ENCODE measurements around the gene GID8. TPM values are rescaled to one million over a fixed set of nuclear protein-coding genes. Genes with fewer than 3 reads are reported as not detected.

The GID8 gene
- total RNA-seq, 4 donors from 2014 or later = 39.6 to 59.3 (median 44.2) TPM

DNA sequence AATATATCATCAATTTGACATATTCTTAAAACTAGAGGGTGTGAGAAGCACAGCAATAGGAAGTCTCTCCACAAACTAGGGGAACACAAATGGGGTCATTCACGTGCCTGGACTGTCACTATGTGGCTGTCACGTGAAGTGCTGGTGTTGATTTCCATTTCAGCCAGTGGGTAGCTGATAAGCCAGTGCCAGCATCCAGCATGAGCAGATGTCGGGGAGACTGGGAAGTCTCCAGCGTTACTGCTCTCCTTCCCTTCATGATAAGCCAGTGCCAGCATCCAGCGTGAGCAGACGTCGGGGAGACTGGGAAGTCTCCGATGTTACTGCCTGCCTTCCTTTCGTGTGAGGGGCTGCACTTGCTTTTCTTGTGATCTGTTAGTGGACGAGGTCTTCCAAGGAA, 9.0 kb downstream of the GID8 start:
- no peak for DNase-seq (ENCODE audit: low spot score in 2 of 2)
- H3K4me3 ChIP-seq (ENCODE audit: low read depth, poor library complexity, severe bottlenecking) = no peak overlapping the region
- TF ChIP-seq POLR2A (IDR thresholded peaks at IDR 0.05) = no peak
- TF ChIP-seq, protein P1, sequence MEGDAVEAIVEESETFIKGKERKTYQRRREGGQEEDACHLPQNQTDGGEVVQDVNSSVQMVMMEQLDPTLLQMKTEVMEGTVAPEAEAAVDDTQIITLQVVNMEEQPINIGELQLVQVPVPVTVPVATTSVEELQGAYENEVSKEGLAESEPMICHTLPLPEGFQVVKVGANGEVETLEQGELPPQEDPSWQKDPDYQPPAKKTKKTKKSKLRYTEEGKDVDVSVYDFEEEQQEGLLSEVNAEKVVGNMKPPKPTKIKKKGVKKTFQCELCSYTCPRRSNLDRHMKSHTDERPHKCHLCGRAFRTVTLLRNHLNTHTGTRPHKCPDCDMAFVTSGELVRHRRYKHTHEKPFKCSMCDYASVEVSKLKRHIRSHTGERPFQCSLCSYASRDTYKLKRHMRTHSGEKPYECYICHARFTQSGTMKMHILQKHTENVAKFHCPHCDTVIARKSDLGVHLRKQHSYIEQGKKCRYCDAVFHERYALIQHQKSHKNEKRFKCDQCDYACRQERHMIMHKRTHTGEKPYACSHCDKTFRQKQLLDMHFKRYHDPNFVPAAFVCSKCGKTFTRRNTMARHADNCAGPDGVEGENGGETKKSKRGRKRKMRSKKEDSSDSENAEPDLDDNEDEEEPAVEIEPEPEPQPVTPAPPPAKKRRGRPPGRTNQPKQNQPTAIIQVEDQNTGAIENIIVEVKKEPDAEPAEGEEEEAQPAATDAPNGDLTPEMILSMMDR (IDR thresholded peaks at IDR 0.05) = no peak
- 77 to 88% methylated on average over 10 of the region's 10 CpGs for WGBS, 2 donors
- intact Hi-C loops (cut with DNase I; ENCODE audit: low total_unique reads) = no loop called here

- no peak for DNase-seq (ENCODE audit: low spot score in 2 of 2)
- 91 to 92% methylated on average over 17 of the region's 17 CpGs for WGBS, 2 donors
- TF ChIP-seq POLR2A (IDR thresholded peaks at IDR 0.05) = no peak
- TF ChIP-seq, protein P1 (IDR thresholded peaks at IDR 0.05) = no peak
- intact Hi-C loops (cut with DNase I; ENCODE audit: low total_unique reads) = no loop called here
- no peak overlapping the region for H3K4me3 ChIP-seq (ENCODE audit: low read depth, poor library complexity, severe bottlenecking)
Measured at GRCh38 chr20:62947532-62948300, 9.8 kb downstream of the GID8 start.

DNA sequence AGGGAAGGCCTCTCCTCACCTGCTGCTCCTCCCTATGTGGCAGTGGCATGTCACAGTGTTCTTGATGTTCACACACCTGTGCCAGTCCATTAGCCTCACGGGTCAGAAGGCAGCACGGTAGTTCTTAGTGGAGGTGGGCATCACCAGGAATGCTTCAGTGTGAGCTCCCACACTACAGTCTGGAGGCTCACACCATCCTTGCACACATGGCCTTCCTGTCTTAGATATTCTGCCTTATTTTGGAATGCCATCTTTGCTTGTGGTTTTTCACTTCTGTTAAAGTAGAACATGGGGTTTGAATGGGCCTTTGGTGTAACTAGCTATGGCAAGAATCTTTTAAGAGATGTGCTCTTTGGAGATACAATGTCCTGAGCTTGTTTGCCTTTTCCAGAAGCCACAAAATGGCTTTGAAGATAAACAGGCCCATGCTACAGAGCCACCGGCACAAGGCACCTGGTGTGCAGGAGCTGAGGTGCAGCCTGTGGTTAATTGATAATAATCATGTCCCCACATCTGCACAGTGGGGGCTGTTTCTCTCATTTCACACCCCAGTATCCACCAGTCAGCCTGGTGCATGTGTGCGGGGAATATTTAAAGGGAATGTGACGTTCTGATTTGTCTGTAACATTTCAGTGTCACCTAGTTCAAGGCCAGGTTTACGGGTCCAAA, 11.3 kb downstream of the GID8 start:
- no peak overlapping the region for H3K4me3 ChIP-seq (ENCODE audit: low read depth, poor library complexity, severe bottlenecking)
- intact Hi-C loops (cut with DNase I; ENCODE audit: low total_unique reads) = no loop called here
- TF ChIP-seq, protein P1 (IDR thresholded peaks at IDR 0.05) = no peak
- no peak for TF ChIP-seq POLR2A (IDR thresholded peaks at IDR 0.05)
- DNase-seq (ENCODE audit: low spot score in 2 of 2) = no peak
- WGBS, 2 donors = 97 to 100% methylated on average over 6 of the region's 6 CpGs

DNA sequence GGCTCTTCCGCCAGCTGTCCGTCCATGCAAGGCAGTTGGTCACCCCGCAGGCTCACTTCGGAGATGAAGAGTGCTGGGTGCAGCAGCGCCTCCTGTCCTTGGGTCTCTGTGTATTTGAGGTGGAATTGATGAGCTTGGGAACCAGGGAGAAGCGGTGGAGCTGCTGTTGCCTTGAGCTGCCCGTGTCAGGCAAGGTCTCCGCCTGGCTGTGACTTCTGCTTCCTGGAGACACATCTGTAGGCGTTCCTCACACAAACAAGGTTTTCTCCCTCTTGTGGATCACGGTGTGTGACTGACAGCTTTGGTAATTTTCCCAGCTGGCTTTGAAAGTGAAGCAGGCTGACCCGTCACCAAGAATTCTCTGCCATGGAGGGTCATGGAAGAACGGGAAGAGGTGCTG, 12.0 kb downstream of the GID8 start:
- intact Hi-C loops (cut with DNase I; ENCODE audit: low total_unique reads) = no loop called here
- no peak overlapping the region for H3K4me3 ChIP-seq (ENCODE audit: low read depth, poor library complexity, severe bottlenecking)
- DNase-seq (ENCODE audit: low spot score in 2 of 2) = no peak
- 88 to 93% methylated on average over 12 of the region's 12 CpGs for WGBS, 2 donors
- TF ChIP-seq, protein P1 (IDR thresholded peaks at IDR 0.05) = no peak
- no peak for TF ChIP-seq POLR2A (IDR thresholded peaks at IDR 0.05)

DNA sequence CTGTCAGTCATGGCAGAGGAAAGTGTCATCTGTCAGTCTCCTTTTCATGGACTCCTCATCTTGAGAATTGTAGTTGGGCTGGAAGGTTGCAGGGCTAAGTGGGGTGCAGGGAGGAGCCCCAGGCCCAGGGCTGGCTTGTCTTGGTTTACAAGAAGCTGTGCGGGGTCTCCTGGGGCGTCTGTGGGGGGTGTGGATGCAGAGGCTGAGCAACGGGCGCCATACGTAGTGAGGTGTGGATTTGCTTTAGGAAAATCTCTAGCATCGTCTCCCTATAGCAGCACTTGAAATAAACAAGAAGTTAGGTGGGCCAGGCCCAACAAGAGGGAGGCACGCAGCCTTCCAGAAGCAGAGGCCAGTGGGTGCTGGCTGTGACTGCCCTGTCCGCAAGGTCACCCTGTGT, 12.8 kb downstream of the GID8 start:
- intact Hi-C loops (cut with DNase I; ENCODE audit: low total_unique reads) = no loop called here
- 94% methylated on average over 8 of the region's 8 CpGs for WGBS, 2 donors
- no peak overlapping the region for H3K4me3 ChIP-seq (ENCODE audit: low read depth, poor library complexity, severe bottlenecking)
- DNase-seq (ENCODE audit: low spot score in 2 of 2) = no peak
- TF ChIP-seq POLR2A (IDR thresholded peaks at IDR 0.05) = no peak
- TF ChIP-seq, protein P1 (IDR thresholded peaks at IDR 0.05) = no peak
